ENCODE data around the gene USP47.

DNA sequence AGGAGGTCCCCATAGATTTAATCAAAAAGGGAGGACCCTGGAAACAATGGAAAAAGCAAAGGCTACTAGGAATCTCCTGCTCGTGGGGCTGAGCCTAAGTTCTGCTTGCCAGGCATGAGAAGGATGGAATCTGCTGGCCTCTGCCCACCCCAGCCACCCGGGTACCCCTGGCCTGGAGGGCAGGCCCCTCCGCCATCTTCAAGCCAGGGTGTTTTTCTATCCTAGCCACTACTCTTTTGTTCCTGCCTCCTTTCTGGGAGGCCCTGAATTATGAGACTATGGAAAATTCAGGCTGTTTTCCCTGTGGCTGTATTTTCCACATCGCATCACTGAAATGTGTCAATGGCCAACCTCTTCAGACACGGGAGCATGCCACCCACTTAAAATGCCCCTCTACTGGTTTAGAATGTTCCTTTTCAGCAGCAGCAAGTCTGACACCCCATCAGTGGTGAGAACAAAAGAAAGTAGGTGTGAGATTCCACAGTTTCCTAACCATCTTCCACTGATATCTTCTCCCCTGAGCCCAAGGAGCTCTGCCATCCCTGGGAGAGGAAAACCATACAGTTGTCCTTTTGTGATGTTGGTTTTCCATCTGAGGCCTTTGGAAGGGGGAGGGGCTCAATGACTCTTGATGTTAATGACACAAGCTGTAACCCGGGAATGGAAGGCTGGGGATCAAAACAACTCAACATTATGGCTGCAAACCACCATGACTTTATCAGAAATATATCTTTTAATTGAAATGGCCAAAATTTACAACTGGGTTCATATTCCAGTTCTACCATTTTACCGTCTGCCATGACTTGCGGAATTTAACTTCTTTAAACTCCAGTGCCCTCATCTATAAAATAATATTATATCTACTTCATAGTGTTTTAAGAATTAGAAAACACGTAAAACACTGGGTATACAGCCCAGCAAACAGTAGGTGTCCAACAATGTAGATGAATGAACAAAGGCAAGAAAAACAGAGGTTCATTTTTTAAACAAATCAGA is 144.5 kb downstream of the USP47 start:
- no peak for TF ChIP-seq POLR2A (IDR thresholded peaks at IDR 0.05; ENCODE audit: low read length)
- no peak for TF ChIP-seq GATA1 (IDR thresholded peaks at IDR 0.05; ENCODE audit: low read depth, low read length)
